ENCODE measurements around the gene BTRC.

Gene BTRC

DNA sequence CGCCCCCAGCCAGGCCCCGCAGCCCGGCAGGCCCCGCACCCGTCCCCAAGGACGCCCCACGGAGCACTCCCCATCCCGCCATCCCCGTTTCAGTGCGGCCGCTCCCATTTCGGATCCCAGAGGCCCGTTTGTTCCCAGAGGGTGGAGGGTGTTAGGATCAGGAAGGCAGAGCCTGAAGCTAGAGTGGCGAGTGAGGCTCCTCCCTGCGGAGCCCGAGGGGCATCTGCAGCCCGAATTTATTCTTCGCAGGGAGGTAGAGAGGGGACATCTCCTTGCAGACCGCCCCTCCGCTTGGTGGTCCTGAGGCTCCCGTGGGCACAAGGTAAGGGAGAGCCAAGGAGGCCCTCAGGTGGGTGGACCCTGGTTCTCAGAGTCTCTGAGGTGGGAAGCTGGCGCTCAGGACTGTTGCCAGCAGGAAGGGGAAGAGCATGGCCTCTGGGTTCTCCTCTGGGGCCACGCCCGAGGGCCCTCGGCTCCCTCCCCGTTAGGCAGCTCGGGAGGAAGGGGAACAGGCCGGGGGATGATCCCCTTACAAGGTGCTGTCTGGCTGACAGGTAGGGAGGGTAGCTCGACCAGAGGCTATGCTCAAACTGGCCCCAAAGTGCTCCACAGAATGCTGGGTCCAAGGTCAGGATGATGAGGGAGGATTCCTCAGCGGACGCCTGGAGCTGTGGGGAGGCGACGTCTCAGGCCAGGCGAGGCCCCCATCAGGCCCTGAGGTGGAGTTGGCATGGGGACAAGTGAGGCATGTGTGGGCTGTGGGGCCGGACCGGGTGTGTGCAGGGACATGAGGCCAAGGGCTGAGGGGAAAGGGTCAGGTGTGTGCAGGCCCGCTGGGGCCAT, 216.7 kb downstream of the BTRC start:
- H3K4me3 ChIP-seq (ENCODE audit: low read length): peak overlapping the region; percentile 62
- no peak for DNase-seq (ENCODE audit: low read depth)
- TF ChIP-seq, protein P1, sequence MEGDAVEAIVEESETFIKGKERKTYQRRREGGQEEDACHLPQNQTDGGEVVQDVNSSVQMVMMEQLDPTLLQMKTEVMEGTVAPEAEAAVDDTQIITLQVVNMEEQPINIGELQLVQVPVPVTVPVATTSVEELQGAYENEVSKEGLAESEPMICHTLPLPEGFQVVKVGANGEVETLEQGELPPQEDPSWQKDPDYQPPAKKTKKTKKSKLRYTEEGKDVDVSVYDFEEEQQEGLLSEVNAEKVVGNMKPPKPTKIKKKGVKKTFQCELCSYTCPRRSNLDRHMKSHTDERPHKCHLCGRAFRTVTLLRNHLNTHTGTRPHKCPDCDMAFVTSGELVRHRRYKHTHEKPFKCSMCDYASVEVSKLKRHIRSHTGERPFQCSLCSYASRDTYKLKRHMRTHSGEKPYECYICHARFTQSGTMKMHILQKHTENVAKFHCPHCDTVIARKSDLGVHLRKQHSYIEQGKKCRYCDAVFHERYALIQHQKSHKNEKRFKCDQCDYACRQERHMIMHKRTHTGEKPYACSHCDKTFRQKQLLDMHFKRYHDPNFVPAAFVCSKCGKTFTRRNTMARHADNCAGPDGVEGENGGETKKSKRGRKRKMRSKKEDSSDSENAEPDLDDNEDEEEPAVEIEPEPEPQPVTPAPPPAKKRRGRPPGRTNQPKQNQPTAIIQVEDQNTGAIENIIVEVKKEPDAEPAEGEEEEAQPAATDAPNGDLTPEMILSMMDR (IDR thresholded peaks at IDR 0.05; ENCODE audit: insufficient read depth, low read depth, low read length, missing control alignments): no peak

DNA sequence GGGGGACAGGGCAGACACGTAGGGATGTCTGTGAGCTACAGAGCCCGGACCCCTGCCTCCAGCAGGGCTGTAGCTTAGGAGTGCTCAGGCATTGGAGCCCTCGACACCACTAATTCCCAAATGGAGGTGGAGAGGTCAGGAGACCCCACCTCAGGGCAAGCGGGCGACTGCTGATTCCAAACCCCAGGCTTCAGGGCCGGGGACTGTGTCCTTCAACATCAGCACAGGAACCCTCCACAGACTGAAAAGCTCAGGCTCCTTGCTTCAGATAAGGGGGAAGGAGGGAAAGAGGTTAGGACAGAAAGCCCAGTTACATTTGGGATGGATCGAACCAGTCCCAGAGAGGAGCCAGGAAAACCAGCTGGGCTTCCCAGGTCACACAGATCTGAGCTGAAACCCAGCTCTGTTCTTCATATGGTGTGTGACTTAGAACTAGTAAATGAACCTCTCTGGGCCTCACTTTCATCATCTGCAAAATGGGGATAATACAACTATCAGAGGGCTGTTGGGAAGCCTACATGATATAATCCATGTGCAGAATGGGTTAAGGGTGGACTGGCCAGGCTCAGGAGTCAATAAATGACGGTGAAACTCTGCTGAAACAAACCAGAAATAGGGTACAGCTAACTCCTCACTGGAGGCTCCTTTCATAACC, 217.4 kb downstream of the BTRC start:
- TF ChIP-seq, protein P1 (IDR thresholded peaks at IDR 0.05; ENCODE audit: insufficient read depth, low read depth, low read length, missing control alignments): no peak

DNA sequence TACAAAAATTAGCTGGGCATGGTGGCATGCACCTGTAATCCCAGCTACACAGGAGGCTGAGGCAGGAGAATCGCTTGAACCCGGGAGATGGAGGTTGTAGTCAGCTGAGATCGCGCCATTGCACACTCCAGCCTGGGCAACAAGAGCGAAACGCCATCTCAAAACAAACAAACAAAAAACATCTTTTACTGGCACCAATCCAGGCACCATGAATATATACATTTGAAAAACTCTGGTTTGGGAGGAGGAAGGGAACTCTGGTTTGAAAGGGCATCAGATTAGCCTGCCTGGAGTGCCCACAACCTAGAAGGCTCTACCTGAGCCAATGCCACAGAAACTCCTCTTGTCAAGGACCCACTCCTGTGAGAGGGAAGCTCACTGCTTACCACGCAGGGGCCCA, 218.2 kb downstream of the BTRC start:
- no peak for DNase-seq (ENCODE audit: low read depth)
- TF ChIP-seq, protein P1 (IDR thresholded peaks at IDR 0.05; ENCODE audit: insufficient read depth, low read depth, low read length, missing control alignments): no peak
- no peak overlapping the region for H3K4me3 ChIP-seq (ENCODE audit: low read length)

More for the DNA sequence above, 217.4 kb downstream of the BTRC start:
- no peak overlapping the region for H3K4me3 ChIP-seq (ENCODE audit: low read length)
- no peak for DNase-seq (ENCODE audit: low read depth)

DNA sequence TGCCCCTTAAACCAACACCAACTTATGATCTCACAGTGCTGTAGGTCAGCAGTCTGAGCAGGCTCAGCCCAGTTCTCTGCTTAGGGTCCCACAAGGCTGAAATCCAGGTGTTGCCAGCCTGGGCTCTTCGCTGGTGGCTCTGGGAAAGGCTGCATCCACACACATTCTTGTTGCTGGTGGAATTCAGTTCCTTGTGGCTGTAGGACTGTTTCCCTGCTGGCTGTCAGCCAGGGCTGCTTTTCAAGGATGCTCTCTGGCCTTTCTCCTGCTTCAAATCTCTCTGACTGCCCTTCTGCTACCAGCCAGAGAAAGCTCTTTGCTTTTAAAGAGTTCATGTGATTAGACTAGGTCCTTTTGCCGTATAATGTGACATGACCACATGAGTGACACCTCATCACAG, 218.8 kb downstream of the BTRC start:
- DNase-seq (ENCODE audit: low read depth): no peak
- TF ChIP-seq, protein P1 (IDR thresholded peaks at IDR 0.05; ENCODE audit: insufficient read depth, low read depth, low read length, missing control alignments): no peak
- no peak overlapping the region for H3K4me3 ChIP-seq (ENCODE audit: low read length)

DNA sequence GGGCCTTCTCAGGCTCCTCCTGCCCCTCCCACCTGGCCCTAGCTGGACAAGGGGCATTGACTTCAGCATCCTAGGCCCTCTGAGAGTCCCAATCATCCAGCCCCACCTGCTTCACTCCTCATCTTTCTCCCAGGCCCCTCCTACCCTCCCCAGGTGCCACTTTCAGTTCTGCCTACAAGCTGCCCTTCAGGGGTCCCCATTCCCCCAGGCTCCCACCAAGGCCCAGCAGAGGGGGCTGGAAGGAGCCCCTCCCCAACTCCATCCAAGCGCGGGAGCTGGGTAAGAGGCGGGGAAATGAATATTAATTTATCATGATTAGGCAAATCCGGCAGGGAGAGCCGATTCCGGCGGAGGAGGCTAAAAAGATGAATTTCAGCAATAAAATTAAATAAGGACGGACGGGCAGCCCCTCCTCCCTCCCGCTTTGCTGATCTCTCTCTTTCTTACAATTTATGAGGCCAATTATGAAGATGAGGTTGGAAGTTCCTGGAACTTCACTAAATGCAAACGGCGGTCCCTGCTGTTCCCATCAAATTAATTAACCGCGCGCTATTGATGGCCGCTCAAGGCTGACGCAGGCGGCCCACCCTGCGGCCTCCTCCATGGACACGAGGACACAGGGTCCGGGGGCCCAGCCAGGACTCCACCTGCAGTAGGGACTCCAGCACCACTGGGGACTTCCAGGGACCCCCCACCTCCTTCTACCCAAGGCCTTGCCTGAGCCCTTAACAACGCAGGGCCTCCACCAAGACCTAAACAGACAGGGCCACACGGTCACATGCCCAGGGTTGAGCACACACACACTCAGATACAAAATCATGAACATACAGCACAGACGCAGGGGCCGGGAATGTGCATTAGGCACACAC, 220.2 kb downstream of the BTRC start:
- H3K4me3 ChIP-seq (ENCODE audit: low read length): no peak overlapping the region
- TF ChIP-seq, protein P1 (IDR thresholded peaks at IDR 0.05; ENCODE audit: insufficient read depth, low read depth, low read length, missing control alignments): no peak
- DNase-seq (ENCODE audit: low read depth): no peak

DNA sequence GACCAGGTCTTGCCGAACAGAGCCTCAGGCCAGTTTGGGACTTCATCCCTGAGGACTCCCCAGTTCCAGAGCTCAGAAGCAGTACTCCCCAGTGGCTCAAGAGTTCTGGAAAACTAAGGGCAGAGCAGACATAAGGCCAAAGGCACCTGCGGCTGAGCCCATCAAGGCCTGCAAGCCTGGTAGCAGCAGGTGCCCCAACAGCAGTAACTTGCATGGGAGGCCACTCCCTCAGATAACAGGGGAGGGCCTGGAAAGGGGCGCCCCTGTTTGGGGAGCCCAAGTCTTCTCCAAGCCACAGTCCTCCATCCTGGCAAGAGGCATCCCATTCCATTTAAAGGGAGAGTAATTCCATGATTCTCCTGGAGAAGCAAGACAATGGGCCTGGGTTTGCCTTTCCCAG, 221.1 kb downstream of the BTRC start:
- DNase-seq (ENCODE audit: low read depth): no peak
- TF ChIP-seq, protein P1 (IDR thresholded peaks at IDR 0.05; ENCODE audit: insufficient read depth, low read depth, low read length, missing control alignments): no peak
- no peak overlapping the region for H3K4me3 ChIP-seq (ENCODE audit: low read length)

Data from epithelial cell of esophagus (primary cell).